H9 (cell line): ENCODE measurements around the gene SECISBP2. TPM values are rescaled to one million over a fixed set of nuclear protein-coding genes. Genes with fewer than 3 reads are reported as not detected.

Experiments
- DNase-seq: peaks from one replicate; pipeline ENCODE4 v3.0.0-alpha.2; 2017
- H2AFZ ChIP-seq: one replicate; pipeline ENCODE4 v1.6.1; 2013; ENCODE audit warnings: mild to moderate bottlenecking, low read length, control low read depth, moderate library complexity
- H2AK5ac ChIP-seq: 2 replicates; pipeline ENCODE4 v1.6.1; 2013; ENCODE audit warnings: low read length, control low read depth, mixed read lengths; ENCODE audit not compliant: insufficient read length
- H2BK120ac ChIP-seq: one replicate; pipeline ENCODE4 v1.6.1; 2013; ENCODE audit warnings: low read depth, mild to moderate bottlenecking, low read length, control low read depth, inconsistent platforms; ENCODE audit not compliant: poor library complexity, severe bottlenecking
- H2BK12ac ChIP-seq: 2 replicates; pipeline ENCODE4 v1.6.1; 2013; ENCODE audit warnings: low read length, control low read depth, mixed read lengths, low read depth; ENCODE audit not compliant: insufficient read length
- H2BK15ac ChIP-seq: 2 replicates; pipeline ENCODE4 v1.6.1; 2013; ENCODE audit warnings: low read depth, low read length, control low read depth
- H2BK20ac ChIP-seq: one replicate; pipeline ENCODE4 v1.6.1; 2013; ENCODE audit warnings: low read depth, mild to moderate bottlenecking, low read length, control low read depth, inconsistent platforms; ENCODE audit not compliant: poor library complexity, severe bottlenecking
- H2BK5ac ChIP-seq: 2 replicates; pipeline ENCODE4 v1.6.1; 2013; ENCODE audit warnings: low read length, control low read depth, mixed read lengths; ENCODE audit not compliant: insufficient read length
- H3K14ac ChIP-seq: 2 replicates; pipeline ENCODE4 v1.6.1; 2013; ENCODE audit warnings: low read length, control low read depth; ENCODE audit not compliant: insufficient read depth
- H3K18ac ChIP-seq: 2 replicates; pipeline ENCODE4 v1.6.1; 2013; ENCODE audit warnings: low read depth, mild to moderate bottlenecking, mixed read lengths, low read length, control low read depth; ENCODE audit not compliant: insufficient read length
- H3K23ac ChIP-seq: 2 replicates; pipeline ENCODE4 v1.6.1; 2013; ENCODE audit warnings: low read length, control low read depth, mixed read lengths, low read depth; ENCODE audit not compliant: insufficient read length
- H3K23me2 ChIP-seq: 2 replicates; pipeline ENCODE4 v1.6.1; 2013; ENCODE audit warnings: low read depth, mild to moderate bottlenecking, mixed read lengths, low read length, control low read depth; ENCODE audit not compliant: insufficient read length, poor library complexity, severe bottlenecking
- H3K27ac ChIP-seq: 2 replicates; pipeline ENCODE4 v1.5.1; 2013; ENCODE audit warnings: low read length, control low read depth, mixed read lengths, low read depth; ENCODE audit not compliant: insufficient read length
- H3K27me3 ChIP-seq: 2 replicates; pipeline ENCODE4 v1.6.1; 2013; ENCODE audit warnings: low read length, control low read depth, inconsistent platforms; ENCODE audit not compliant: insufficient read depth
- H3K4ac ChIP-seq: 2 replicates; pipeline ENCODE4 v1.6.1; 2013; ENCODE audit warnings: low read depth, mild to moderate bottlenecking, control low read depth, inconsistent platforms, low read length, moderate library complexity
- H3K4me1 ChIP-seq: 2 replicates; pipeline ENCODE4 v1.6.1; 2013; ENCODE audit warnings: low read length, control low read depth, inconsistent platforms; ENCODE audit not compliant: insufficient read depth
- H3K4me2 ChIP-seq: 2 replicates; pipeline ENCODE4 v1.6.1; 2013; ENCODE audit warnings: low read length, control low read depth, mixed read lengths; ENCODE audit not compliant: insufficient read length, insufficient read depth
- H3K56ac ChIP-seq: 2 replicates; pipeline ENCODE4 v1.6.1; 2013; ENCODE audit warnings: low read depth, mild to moderate bottlenecking, mixed read lengths, low read length, control low read depth; ENCODE audit not compliant: insufficient read length
- H3K79me1 ChIP-seq: 2 replicates; pipeline ENCODE4 v1.6.1; 2013; ENCODE audit warnings: low read depth, mild to moderate bottlenecking, moderate library complexity, low read length, control low read depth, inconsistent platforms; ENCODE audit not compliant: insufficient read depth, poor library complexity, severe bottlenecking
- H3K79me2 ChIP-seq: 2 replicates; pipeline ENCODE4 v1.6.1; 2013; ENCODE audit warnings: low read length, control low read depth, inconsistent platforms; ENCODE audit not compliant: insufficient read depth
- H3K9ac ChIP-seq: 2 replicates; pipeline ENCODE4 v1.6.1; 2013; ENCODE audit warnings: low read length, control low read depth, mixed read lengths; ENCODE audit not compliant: insufficient read length; ENCODE audit errors: extremely low read depth
- H3K9me3 ChIP-seq: one replicate; pipeline ENCODE4 v1.6.1; 2013; ENCODE audit warnings: low read depth, low read length, inconsistent platforms; ENCODE audit not compliant: control insufficient read depth
- H3T11ph ChIP-seq: one replicate; pipeline ENCODE4 v1.6.1; 2013; ENCODE audit warnings: mild to moderate bottlenecking, low read length, control low read depth, inconsistent platforms
- H4K20me1 ChIP-seq: one replicate; pipeline ENCODE4 v1.6.1; 2013; ENCODE audit not compliant: control insufficient read depth, insufficient read length, insufficient read depth
- H4K5ac ChIP-seq: 2 replicates; pipeline ENCODE4 v1.6.1; 2013; ENCODE audit warnings: low read depth, mild to moderate bottlenecking, mixed read lengths, low read length, control low read depth; ENCODE audit not compliant: insufficient read length
- H4K8ac ChIP-seq: replicated peaks from 2 replicates; pipeline ENCODE4 v1.6.1; 2013; ENCODE audit warnings: low read length, control low read depth, mixed read lengths, low read depth; ENCODE audit not compliant: insufficient read length
- H4K91ac ChIP-seq: 2 replicates; pipeline ENCODE4 v1.6.1; 2013; ENCODE audit warnings: low read depth, mild to moderate bottlenecking, moderate library complexity, mixed read lengths, low read length, control low read depth; ENCODE audit not compliant: insufficient read length
- H3K27ac Mint-ChIP-seq, 3 experiments: 2 replicates in 2 of 3; 3 replicates in 1 of 3; pipeline ENCODE4 v1.8.0; 2020 to 2021; ENCODE audit warnings: mixed read lengths in 3 of 3, mild to moderate bottlenecking in 1 of 3, moderate library complexity in 1 of 3
- H3K27me3 Mint-ChIP-seq: 2 replicates; pipeline ENCODE4 v1.8.0; 2021; ENCODE audit warnings: low read depth, mild to moderate bottlenecking, moderate library complexity, mixed read lengths
- H3K36me3 Mint-ChIP-seq, 3 experiments: 2 replicates in 2 of 3; 3 replicates in 1 of 3; pipeline ENCODE4 v1.8.0; 2020 to 2021; ENCODE audit warnings: low read depth in 3 of 3, mixed read lengths in 3 of 3; ENCODE audit not compliant: insufficient read depth in 1 of 3
- H3K4me1 Mint-ChIP-seq, 2 experiments: 2 replicates each; pipeline ENCODE4 v1.8.0; 2020; ENCODE audit warnings: mixed read lengths in 2 of 2
- H3K4me3 Mint-ChIP-seq, 2 experiments: 2 replicates in 1 of 2; 3 replicates in 1 of 2; pipeline ENCODE4 v1.8.0; 2020 to 2021; ENCODE audit warnings: mild to moderate bottlenecking in 2 of 2, mixed read lengths in 2 of 2, moderate library complexity in 1 of 2
- H3K9me3 Mint-ChIP-seq, 2 experiments: 2 replicates in 1 of 2; 3 replicates in 1 of 2; pipeline ENCODE4 v1.8.0; 2020; ENCODE audit warnings: mild to moderate bottlenecking in 2 of 2, mixed read lengths in 2 of 2, moderate library complexity in 1 of 2
- CTCF ChIP-seq: fragments of 200-600 bp; sonication (generic); conservative IDR thresholded peaks from 3 replicates; pipeline ENCODE4 v1.8.0; 2021; ENCODE audit warnings: antibody characterized with exemption, mild to moderate bottlenecking
- WGBS: extraction: QIAGEN DNeasy Blood & Tissue Kit; methylation state at CpG from one replicate; pipeline ENCODE4 v1.1.7; 2013; ENCODE audit warnings: missing lambda C conversion rate, low lambda C conversion rate, mixed read lengths; ENCODE audit not compliant: insufficient read length; ENCODE audit errors: extremely low coverage; 5-methylcytosine and 5-hydroxymethylcytosine counted together
- total RNA-seq: library from RNA; stranded (reverse); gene quantifications from 2 replicates; pipeline ENCODE4 v1.2.1, GENCODE V29; 2021

Gene SECISBP2
- total RNA-seq, 1 experiment from 2014 or later: 62.7 TPM

- Mint-ChIP-seq H3K27ac (no peak overlapping the region; a peak in 2 of 7 replicates), H3K27me3 (no peaks in the 10 kb centered on the region), H3K4me3 (no peak overlapping the region), H3K9me3 (no peaks in the 10 kb centered on the region), H3K36me3 (peaks cover 40 to 97% (median 96%) of the 10 kb centered on the region in 3 experiments; a peak in 6 of 7 replicates), H3K4me1 (no peaks in the 10 kb centered on the region)
- no peak overlapping the region for H2AK5ac ChIP-seq
- H3T11ph ChIP-seq: no peak overlapping the region
- no peak for DNase-seq
- H3K18ac ChIP-seq: no peak overlapping the region
- no peak overlapping the region for H3K23ac ChIP-seq
- no peak overlapping the region for H2BK5ac ChIP-seq
- H3K27me3 ChIP-seq: no peaks in the 10 kb centered on the region
- no peak overlapping the region for H4K5ac ChIP-seq
- no peaks in the 10 kb centered on the region for H3K79me2 ChIP-seq
- H3K79me1 ChIP-seq: no peaks in the 10 kb centered on the region
- TF ChIP-seq CTCF: no peak
- H3K4ac ChIP-seq: no peak overlapping the region
- no peak overlapping the region for H2BK15ac ChIP-seq
- H3K14ac ChIP-seq: no peak overlapping the region; the same call in 1 of the 2 replicates
- H3K27ac ChIP-seq: no peak overlapping the region
- H2BK20ac ChIP-seq: no peak overlapping the region
- no peak overlapping the region for H2BK12ac ChIP-seq
- no peak overlapping the region for H2BK120ac ChIP-seq
- H3K23me2 ChIP-seq: no peaks in the 10 kb centered on the region
- H4K20me1 ChIP-seq: no peaks in the 10 kb centered on the region
- no CpG with 5 or more reads among the region's 8 CpGs for WGBS
- H3K4me2 ChIP-seq: no peak overlapping the region
- no peaks in the 10 kb centered on the region for H3K9me3 ChIP-seq
- H3K9ac ChIP-seq: no peak overlapping the region
- H3K4me1 ChIP-seq: no peaks in the 10 kb centered on the region
- no peak overlapping the region for H3K56ac ChIP-seq
- no peak overlapping the region for H2AFZ ChIP-seq
- no peak overlapping the region for H4K91ac ChIP-seq
- no peak overlapping the region for H4K8ac ChIP-seq
These were observed 39.3 kb downstream of the SECISBP2 start for GRCh38 chr9:89357331-89358197.
